ENCODE results near the gene KCNN2.

KCNN2 gene

DNA sequence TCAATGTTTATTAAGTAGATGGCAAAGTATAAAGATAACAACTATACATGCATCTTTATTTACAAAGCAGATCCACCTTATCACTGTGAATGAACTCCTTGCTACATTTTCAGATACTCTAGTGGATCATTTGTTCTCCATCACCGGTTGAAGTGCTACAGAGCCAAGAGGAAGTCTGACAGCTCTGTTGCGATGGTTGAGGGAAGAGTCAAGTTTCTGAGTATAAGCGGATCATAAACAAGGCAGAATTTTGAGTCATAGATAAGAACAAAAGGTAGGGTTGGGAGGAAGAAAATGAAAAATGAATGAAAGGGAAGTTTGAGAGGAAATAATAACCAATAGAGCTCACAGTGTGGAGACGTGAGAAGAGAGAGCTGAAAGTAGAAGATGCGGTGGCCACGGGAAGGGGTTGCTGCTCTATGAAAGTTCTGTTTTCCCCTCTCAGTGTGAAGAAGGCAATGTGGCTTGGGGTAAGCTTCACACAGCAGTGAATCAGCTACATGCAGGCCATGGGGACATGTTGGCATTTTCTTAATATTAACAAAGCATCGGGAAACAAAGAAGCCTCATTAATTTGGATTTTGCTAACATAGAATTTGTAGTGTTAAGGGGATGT is 30.8 kb upstream of the KCNN2 start:
- DNase-seq = no peak
- Histone ChIP-seq H3K27ac (ENCODE audit: insufficient read depth, low read length, poor library complexity, severe bottlenecking) (no peak overlapping the region), H3K36me3 (ENCODE audit: control insufficient read depth, insufficient read depth, low read length) (no peaks in the 10 kb centered on the region), H3K9me3 (ENCODE audit: control insufficient read depth, low read length) (no peaks in the 10 kb centered on the region), H3K4me1 (ENCODE audit: control insufficient read depth, insufficient read depth, low read length, poor library complexity, severe bottlenecking) (no peaks in the 10 kb centered on the region), H3K27me3 (replicated peaks; ENCODE audit: control insufficient read depth, insufficient read depth, low read length, poor library complexity, severe bottlenecking) (no peaks in the 10 kb centered on the region), H3K4me3 (ENCODE audit: insufficient read depth, low read depth, low read length, poor library complexity, severe bottlenecking) (no peak overlapping the region)

DNA sequence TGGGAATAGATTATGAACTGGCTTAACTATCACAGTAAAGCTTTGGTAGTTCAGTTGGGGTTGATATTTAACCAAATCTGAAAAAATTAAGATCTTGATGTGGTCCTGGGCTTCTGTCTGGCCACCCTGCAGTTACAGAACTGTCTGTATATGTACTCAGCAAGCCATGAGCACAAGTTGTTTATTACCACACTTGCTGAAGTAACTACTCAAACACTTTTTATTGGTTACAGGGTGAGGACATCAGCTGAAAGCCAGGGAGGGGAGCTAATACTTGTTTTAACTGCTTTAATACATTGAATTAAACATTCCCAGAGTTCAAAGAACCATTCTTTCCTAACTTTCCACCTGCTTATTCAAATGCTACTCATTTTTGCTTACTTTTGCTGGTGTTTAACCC is 29.4 kb upstream of the KCNN2 start:
- Histone ChIP-seq H3K36me3 (ENCODE audit: control insufficient read depth, insufficient read depth, low read length) (no peaks in the 10 kb centered on the region), H3K27me3 (replicated peaks; ENCODE audit: control insufficient read depth, insufficient read depth, low read length, poor library complexity, severe bottlenecking) (no peaks in the 10 kb centered on the region), H3K4me1 (ENCODE audit: control insufficient read depth, insufficient read depth, low read length, poor library complexity, severe bottlenecking) (no peaks in the 10 kb centered on the region), H3K4me3 (ENCODE audit: insufficient read depth, low read depth, low read length, poor library complexity, severe bottlenecking) (no peak overlapping the region), H3K27ac (ENCODE audit: insufficient read depth, low read length, poor library complexity, severe bottlenecking) (no peak overlapping the region), H3K9me3 (ENCODE audit: control insufficient read depth, low read length) (no peaks in the 10 kb centered on the region)
- DNase-seq = no peak

DNA sequence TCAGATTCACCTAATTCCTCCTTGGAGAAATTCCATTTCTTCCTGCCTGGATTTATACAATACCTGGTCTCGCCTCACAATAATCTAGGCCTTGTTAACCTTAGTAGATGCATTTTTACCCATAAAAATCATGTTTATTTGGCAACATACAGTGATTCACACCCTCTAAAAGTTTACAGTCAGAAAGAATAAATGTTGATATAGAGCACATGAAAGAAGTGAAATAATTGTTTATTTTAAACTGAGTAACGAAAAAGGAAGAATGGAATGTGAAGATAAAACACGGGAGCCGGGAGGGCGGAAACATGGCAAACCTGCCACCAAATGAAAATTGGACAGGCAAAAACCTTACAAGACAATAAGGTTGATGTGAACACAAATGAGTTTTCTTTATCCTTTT is 28.9 kb upstream of the KCNN2 start:
- Histone ChIP-seq H3K4me1 (ENCODE audit: control insufficient read depth, insufficient read depth, low read length, poor library complexity, severe bottlenecking) (no peaks in the 10 kb centered on the region), H3K36me3 (ENCODE audit: control insufficient read depth, insufficient read depth, low read length) (no peaks in the 10 kb centered on the region), H3K4me3 (ENCODE audit: insufficient read depth, low read depth, low read length, poor library complexity, severe bottlenecking) (no peak overlapping the region), H3K9me3 (ENCODE audit: control insufficient read depth, low read length) (no peaks in the 10 kb centered on the region), H3K27ac (ENCODE audit: insufficient read depth, low read length, poor library complexity, severe bottlenecking) (no peak overlapping the region), H3K27me3 (replicated peaks; ENCODE audit: control insufficient read depth, insufficient read depth, low read length, poor library complexity, severe bottlenecking) (no peaks in the 10 kb centered on the region)
- DNase-seq = no peak

DNA sequence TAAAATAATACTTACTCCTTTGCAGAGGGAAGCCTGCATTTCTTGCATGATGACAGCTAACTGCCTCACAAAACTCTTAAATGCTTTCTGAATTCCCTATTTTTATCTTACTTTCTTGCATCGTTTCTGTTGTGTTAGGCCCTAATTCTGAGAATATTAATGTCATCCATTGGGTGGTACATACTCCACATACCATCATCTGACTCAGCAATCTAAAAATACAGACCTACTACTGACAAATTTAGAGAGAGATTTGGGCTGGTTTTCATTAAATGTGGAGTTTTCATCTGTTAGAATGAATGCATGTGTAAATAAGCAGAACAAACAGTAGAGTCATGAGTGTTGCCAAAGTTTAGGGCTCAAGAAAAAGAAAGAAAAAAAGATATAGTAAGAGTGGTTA is 26.5 kb upstream of the KCNN2 start:
- H3K4me3 ChIP-seq (ENCODE audit: insufficient read depth, low read depth, low read length, poor library complexity, severe bottlenecking) = no peak overlapping the region
- no peak overlapping the region for H3K27ac ChIP-seq (ENCODE audit: insufficient read depth, low read length, poor library complexity, severe bottlenecking)
- no peaks in the 10 kb centered on the region for H3K4me1 ChIP-seq (ENCODE audit: control insufficient read depth, insufficient read depth, low read length, poor library complexity, severe bottlenecking)
- H3K9me3 ChIP-seq (ENCODE audit: control insufficient read depth, low read length) = no peaks in the 10 kb centered on the region
- H3K27me3 ChIP-seq (replicated peaks; ENCODE audit: control insufficient read depth, insufficient read depth, low read length, poor library complexity, severe bottlenecking) = no peaks in the 10 kb centered on the region
- H3K36me3 ChIP-seq (ENCODE audit: control insufficient read depth, insufficient read depth, low read length) = no peaks in the 10 kb centered on the region
- no peak for DNase-seq

DNA sequence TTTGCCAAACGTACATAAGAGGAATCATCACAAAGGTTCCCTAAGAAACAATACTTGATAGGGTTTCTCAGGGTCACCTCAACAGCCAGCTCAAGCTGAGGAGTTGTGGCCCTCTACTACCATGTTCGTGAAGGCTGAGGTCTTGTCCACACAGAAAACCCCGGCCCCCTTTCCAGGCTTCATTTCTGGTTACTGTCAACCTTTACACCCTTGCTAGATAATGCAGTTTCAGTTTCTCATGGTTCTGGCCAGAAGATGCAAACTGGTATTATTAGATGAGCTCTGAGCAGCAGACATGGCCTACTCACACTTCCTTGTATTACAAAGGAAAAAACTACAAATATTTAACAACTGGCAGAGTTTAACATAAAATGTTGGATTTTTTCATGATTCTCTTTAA is 22.8 kb upstream of the KCNN2 start:
- Histone ChIP-seq H3K27ac (ENCODE audit: insufficient read depth, low read length, poor library complexity, severe bottlenecking) (no peak overlapping the region), H3K9me3 (ENCODE audit: control insufficient read depth, low read length) (no peaks in the 10 kb centered on the region), H3K27me3 (replicated peaks; ENCODE audit: control insufficient read depth, insufficient read depth, low read length, poor library complexity, severe bottlenecking) (no peaks in the 10 kb centered on the region), H3K4me1 (ENCODE audit: control insufficient read depth, insufficient read depth, low read length, poor library complexity, severe bottlenecking) (no peaks in the 10 kb centered on the region), H3K36me3 (ENCODE audit: control insufficient read depth, insufficient read depth, low read length) (no peaks in the 10 kb centered on the region), H3K4me3 (ENCODE audit: insufficient read depth, low read depth, low read length, poor library complexity, severe bottlenecking) (no peak overlapping the region)
- no peak for DNase-seq

DNA sequence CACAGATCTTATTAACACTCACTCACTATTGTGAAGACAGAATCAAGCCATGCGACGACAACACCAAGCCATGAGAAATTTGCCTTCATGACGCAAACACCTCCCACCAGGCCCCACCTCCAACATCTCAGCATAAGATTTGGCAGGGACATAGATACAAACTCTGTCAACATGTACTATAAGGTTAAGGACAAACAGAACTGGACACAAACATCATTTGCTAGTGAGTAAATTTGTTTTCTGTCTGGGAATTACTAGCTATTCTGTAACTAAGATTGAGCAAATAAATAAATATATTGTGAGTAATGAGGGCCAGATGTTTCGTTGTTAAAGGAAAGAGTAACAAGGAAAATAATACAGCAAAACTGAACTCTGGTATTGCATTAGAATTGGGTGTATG is 15.7 kb upstream of the KCNN2 start:
- Histone ChIP-seq H3K4me3 (ENCODE audit: insufficient read depth, low read depth, low read length, poor library complexity, severe bottlenecking) (no peak overlapping the region), H3K4me1 (ENCODE audit: control insufficient read depth, insufficient read depth, low read length, poor library complexity, severe bottlenecking) (no peaks in the 10 kb centered on the region), H3K27me3 (replicated peaks; ENCODE audit: control insufficient read depth, insufficient read depth, low read length, poor library complexity, severe bottlenecking) (no peaks in the 10 kb centered on the region), H3K27ac (ENCODE audit: insufficient read depth, low read length, poor library complexity, severe bottlenecking) (no peak overlapping the region), H3K9me3 (ENCODE audit: control insufficient read depth, low read length) (no peaks in the 10 kb centered on the region), H3K36me3 (ENCODE audit: control insufficient read depth, insufficient read depth, low read length) (no peaks in the 10 kb centered on the region)
- no peak for DNase-seq

DNA sequence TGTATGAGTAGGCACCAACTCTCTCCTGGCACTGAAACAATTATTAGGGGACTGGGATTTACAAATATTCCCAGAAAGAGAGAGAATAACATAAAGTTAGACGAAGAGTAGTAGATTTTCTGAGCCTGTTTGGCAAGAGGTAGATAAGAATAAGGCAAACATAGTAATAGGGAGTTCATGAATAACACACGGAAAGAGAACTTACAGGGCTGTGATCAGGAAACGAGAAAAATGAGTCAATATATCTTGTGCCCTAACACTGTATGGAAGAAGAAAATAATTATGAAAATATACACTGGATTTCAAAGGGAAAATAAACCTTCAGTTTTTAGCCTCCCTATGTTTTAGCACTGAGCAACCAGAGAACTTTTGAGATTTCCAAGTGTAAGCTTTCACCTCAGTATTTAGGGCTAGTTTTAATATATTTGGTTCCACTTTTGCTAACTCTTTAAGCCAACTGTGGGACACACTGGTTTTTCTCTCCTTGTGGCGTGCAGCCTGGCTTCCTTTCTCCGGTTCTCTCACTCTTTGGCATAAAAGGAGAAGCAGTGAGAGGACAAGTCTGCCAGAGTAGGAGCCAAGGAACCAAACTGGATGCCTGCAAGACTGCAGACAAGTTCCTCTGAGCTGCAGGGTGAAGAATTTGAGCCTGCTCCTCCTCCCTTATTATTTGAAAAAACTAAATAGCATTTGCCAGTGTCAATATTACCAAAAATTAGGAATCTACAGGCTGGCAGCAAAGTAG is 6.6 kb upstream of the KCNN2 start:
- Histone ChIP-seq H3K27ac (ENCODE audit: insufficient read depth, low read length, poor library complexity, severe bottlenecking) (no peak overlapping the region), H3K9me3 (ENCODE audit: control insufficient read depth, low read length) (no peaks in the 10 kb centered on the region), H3K4me1 (ENCODE audit: control insufficient read depth, insufficient read depth, low read length, poor library complexity, severe bottlenecking) (no peaks in the 10 kb centered on the region), H3K36me3 (ENCODE audit: control insufficient read depth, insufficient read depth, low read length) (no peaks in the 10 kb centered on the region), H3K4me3 (ENCODE audit: insufficient read depth, low read depth, low read length, poor library complexity, severe bottlenecking) (no peak overlapping the region), H3K27me3 (replicated peaks; ENCODE audit: control insufficient read depth, insufficient read depth, low read length, poor library complexity, severe bottlenecking) (no peaks in the 10 kb centered on the region)
- DNase-seq = no peak

DNA sequence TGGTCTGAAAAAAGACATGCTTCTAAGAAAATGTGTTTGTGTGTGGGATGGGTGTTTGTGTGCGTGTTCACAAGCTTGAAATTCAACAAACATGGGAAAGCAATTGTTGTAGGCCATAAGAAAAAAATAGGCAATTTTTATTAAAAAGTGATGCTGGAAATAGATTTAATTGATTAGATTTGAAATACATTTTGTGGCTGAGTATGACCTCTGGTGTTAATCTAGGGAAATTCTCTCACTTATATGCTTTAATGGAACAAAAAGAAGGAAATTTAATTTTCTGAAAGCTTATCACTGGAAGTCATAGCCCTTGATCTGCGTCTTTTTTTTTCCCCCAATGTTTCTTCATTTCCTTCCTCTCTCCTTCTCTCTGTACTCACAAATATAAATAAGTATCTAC is 3.5 kb upstream of the KCNN2 start:
- Histone ChIP-seq H3K27ac (ENCODE audit: insufficient read depth, low read length, poor library complexity, severe bottlenecking) (no peak overlapping the region), H3K36me3 (ENCODE audit: control insufficient read depth, insufficient read depth, low read length) (no peaks in the 10 kb centered on the region), H3K27me3 (replicated peaks; ENCODE audit: control insufficient read depth, insufficient read depth, low read length, poor library complexity, severe bottlenecking) (peaks cover 6% of the 10 kb centered on the region), H3K4me1 (ENCODE audit: control insufficient read depth, insufficient read depth, low read length, poor library complexity, severe bottlenecking) (no peaks in the 10 kb centered on the region), H3K4me3 (ENCODE audit: insufficient read depth, low read depth, low read length, poor library complexity, severe bottlenecking) (no peak overlapping the region), H3K9me3 (ENCODE audit: control insufficient read depth, low read length) (no peaks in the 10 kb centered on the region)
- DNase-seq = no peak

DNA sequence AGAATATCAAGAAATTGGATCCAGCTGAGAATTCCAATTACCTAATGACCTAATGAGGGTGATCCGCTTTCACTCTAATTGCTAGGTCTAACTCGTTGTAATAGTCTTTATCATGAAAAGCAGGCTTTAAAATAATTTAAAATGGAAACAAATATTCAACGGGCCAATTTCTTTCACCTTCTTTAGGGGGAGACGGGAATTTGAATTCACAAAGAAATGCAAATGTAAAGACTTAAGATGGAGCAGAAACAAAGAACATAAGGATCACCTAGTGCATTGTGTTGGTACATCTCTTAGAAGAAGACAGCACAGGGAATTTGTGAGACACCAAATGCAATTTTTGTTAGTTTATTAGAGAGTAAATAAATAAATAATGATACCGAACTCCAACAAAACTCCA is 1.5 kb upstream of the KCNN2 start:
- no peaks in the 10 kb centered on the region for H3K4me1 ChIP-seq (ENCODE audit: control insufficient read depth, insufficient read depth, low read length, poor library complexity, severe bottlenecking)
- no peaks in the 10 kb centered on the region for H3K36me3 ChIP-seq (ENCODE audit: control insufficient read depth, insufficient read depth, low read length)
- peaks cover 6% of the 10 kb centered on the region for H3K27me3 ChIP-seq (replicated peaks; ENCODE audit: control insufficient read depth, insufficient read depth, low read length, poor library complexity, severe bottlenecking)
- no peak overlapping the region for H3K4me3 ChIP-seq (ENCODE audit: insufficient read depth, low read depth, low read length, poor library complexity, severe bottlenecking)
- DNase-seq = no peak
- H3K9me3 ChIP-seq (ENCODE audit: control insufficient read depth, low read length) = no peaks in the 10 kb centered on the region
- H3K27ac ChIP-seq (ENCODE audit: insufficient read depth, low read length, poor library complexity, severe bottlenecking) = no peak overlapping the region

DNA sequence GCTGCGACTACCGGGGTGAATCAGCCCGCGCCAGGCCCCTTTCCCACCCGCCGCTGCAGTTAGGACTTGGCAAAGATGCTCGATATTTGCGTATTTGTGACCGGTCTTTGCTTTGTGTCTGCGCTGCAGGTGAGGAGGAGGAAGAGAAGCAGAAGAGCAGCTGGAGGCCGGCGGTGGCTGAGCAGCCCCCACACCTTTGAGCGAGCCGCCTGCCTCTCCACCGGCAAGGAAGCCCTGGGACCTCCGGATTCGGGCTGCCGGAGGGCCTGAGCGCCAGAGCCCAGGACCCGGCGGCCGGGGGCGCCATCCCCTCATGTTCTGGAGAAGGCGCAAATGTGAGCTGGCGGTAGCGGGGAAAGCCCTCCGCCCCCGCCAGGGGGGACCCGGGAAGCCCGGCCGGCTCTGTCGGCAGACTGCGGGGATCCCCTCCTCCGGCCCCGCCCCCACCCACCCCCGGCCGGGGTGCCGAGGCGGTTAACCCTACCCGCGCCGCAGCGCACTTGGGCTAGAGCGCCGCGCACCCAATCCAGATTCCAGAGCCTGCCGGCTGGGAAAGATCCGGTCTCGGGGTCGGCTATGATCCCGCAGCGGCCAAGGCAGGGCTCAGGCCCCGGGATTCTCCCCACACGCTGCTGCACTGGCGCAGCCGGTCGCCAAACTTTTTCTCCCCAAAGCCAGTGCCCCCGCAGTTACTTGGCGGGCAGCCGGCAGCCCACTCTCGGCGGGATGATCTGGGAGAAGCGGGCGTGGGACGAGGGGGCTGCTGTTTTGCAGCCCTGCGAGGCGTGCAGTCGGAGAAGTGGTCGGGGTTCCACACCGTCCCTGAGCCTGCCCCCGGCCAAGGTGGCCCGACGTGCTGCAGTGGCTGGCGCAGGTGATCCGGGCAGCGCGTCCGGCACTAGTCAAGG is 800 bp upstream of the KCNN2 start:
- Histone ChIP-seq H3K27me3 (replicated peaks; ENCODE audit: control insufficient read depth, insufficient read depth, low read length, poor library complexity, severe bottlenecking) (peaks cover 6% of the 10 kb centered on the region), H3K36me3 (ENCODE audit: control insufficient read depth, insufficient read depth, low read length) (no peaks in the 10 kb centered on the region), H3K27ac (ENCODE audit: insufficient read depth, low read length, poor library complexity, severe bottlenecking) (no peak overlapping the region), H3K9me3 (ENCODE audit: control insufficient read depth, low read length) (no peaks in the 10 kb centered on the region), H3K4me3 (ENCODE audit: insufficient read depth, low read depth, low read length, poor library complexity, severe bottlenecking) (no peak overlapping the region), H3K4me1 (ENCODE audit: control insufficient read depth, insufficient read depth, low read length, poor library complexity, severe bottlenecking) (no peaks in the 10 kb centered on the region)
- DNase-seq = no peak

All from effector memory CD4-positive, alpha-beta T cell (primary cell).